BLaER1 treated with 17β-estradiol and CSF1 and Interleukin-3, amounts not matched to agents 10 nM and 100 nM (cell line): Measurements from ENCODE around the gene LRP10.
"Not testable (repeated sequence)": the region's sequence is repeated elsewhere in the genome, so short reads cannot be mapped to it uniquely, and the experiment has no call there.

ENCODE experiments used
- H3K27ac ChIP-seq, 11 experiments: shearing (Covaris generic); formaldehyde crosslinking; 2 replicates each; pipeline ENCODE4 v1.8.1; 2022
- H3K27me3 ChIP-seq, 11 experiments: shearing (Covaris generic); formaldehyde crosslinking; 2 replicates each; pipeline ENCODE4 v1.8.1; 2022
- H3K36me3 ChIP-seq, 11 experiments: shearing (Covaris generic); formaldehyde crosslinking; 2 replicates each; pipeline ENCODE4 v1.8.1; 2022
- H3K4me1 ChIP-seq, 10 experiments: shearing (Covaris generic); formaldehyde crosslinking; 2 replicates each; pipeline ENCODE4 v1.8.1; 2022
- H3K4me2 ChIP-seq, 11 experiments: shearing (Covaris generic); formaldehyde crosslinking; 2 replicates each; pipeline ENCODE4 v1.8.1; 2022
- H3K4me3 ChIP-seq, 10 experiments: shearing (Covaris generic); formaldehyde crosslinking; 2 replicates each; pipeline ENCODE4 v1.8.1; 2022
- H3K9ac ChIP-seq, 11 experiments: shearing (Covaris generic); formaldehyde crosslinking; 2 replicates each; pipeline ENCODE4 v1.8.1; 2022
- H3K9me3 ChIP-seq, 11 experiments: shearing (Covaris generic); formaldehyde crosslinking; replicated peaks in 1 of 11; 2 replicates each; pipeline ENCODE4 v1.8.1; 2022
- H4K20me1 ChIP-seq, 11 experiments: shearing (Covaris generic); formaldehyde crosslinking; 2 replicates each; pipeline ENCODE4 v1.8.1; 2022
- Cebpa-rat ChIP-seq, 11 experiments: shearing (Covaris generic); IDR thresholded peaks; 2 replicates each; pipeline ENCODE4 v1.8.1; 2022

Gene LRP10

GRCh38 chr14:22905627-22906026 is 34.1 kb downstream of the LRP10 start:
- H3K27ac ChIP-seq: no peak overlapping the region

GRCh38 chr14:22906073-22906472 is 34.5 kb downstream of the LRP10 start:
- H3K4me1 ChIP-seq: peaks cover 0 to 36% (median 26%) of the 10 kb centered on the region in 10 experiments; a peak in 17 of 20 replicates
- H3K9ac ChIP-seq: no peak overlapping the region
- H4K20me1 ChIP-seq: peaks cover 0 to 17% (median 1%) of the 10 kb centered on the region in 11 experiments; a peak in 9 of 22 replicates
- no peak overlapping the region for H3K4me3 ChIP-seq
- no peak for TF ChIP-seq Cebpa-rat (IDR thresholded peaks at IDR 0.05)
- H3K27ac ChIP-seq: no peak overlapping the region
- no peaks in the 10 kb centered on the region for H3K27me3 ChIP-seq
- H3K4me2 ChIP-seq: no peak overlapping the region
- H3K36me3 ChIP-seq: peaks cover 97 to 100% (median 99%) of the 10 kb centered on the region in 11 experiments
- H3K9me3 ChIP-seq: no peaks in the 10 kb centered on the region

More at GRCh38 chr14:22905627-22906026, 34.1 kb downstream of the LRP10 start:
- H3K9me3 ChIP-seq: no peaks in the 10 kb centered on the region
- H3K4me3 ChIP-seq: no peak overlapping the region
- no peaks in the 10 kb centered on the region for H3K27me3 ChIP-seq
- no peak overlapping the region for H3K9ac ChIP-seq
- peaks cover 0 to 21% (median 6%) of the 10 kb centered on the region in 11 experiments; a peak in 10 of 22 replicates for H4K20me1 ChIP-seq
- H3K36me3 ChIP-seq: peaks cover 97 to 100% (median 99%) of the 10 kb centered on the region in 11 experiments
- H3K4me2 ChIP-seq: no peak overlapping the region
- peaks cover 0 to 35% (median 22%) of the 10 kb centered on the region in 10 experiments; a peak in 17 of 20 replicates for H3K4me1 ChIP-seq
- no peak for TF ChIP-seq Cebpa-rat (IDR thresholded peaks at IDR 0.05)

- H3K27me3 ChIP-seq: no peaks in the 10 kb centered on the region
- no peak for TF ChIP-seq Cebpa-rat (IDR thresholded peaks at IDR 0.05)
Observed at GRCh38 chr14:22907429-22907828, 35.9 kb downstream of the LRP10 start.

GRCh38 chr14:22908601-22909000 is 37.1 kb downstream of the LRP10 start:
- Histone ChIP-seq H3K4me1 (peaks cover 0 to 38% (median 26%) of the 10 kb centered on the region in 10 experiments; a peak in 18 of 20 replicates), H4K20me1 (peaks cover 0 to 21% (median under 1%) of the 10 kb centered on the region in 11 experiments; a peak in 10 of 22 replicates), H3K9me3 (no peaks in the 10 kb centered on the region), H3K4me3 (no peak overlapping the region), H3K27me3 (no peaks in the 10 kb centered on the region), H3K9ac (peak overlapping the region in 4 of 11 experiments; percentile 28 to 52 (median 32); a peak in 6 of 22 replicates), H3K4me2 (peak overlapping the region in 6 of 11 experiments; percentile 11 to 63 (median 48); a peak in 11 of 22 replicates), H3K36me3 (peaks cover 86 to 100% (median 98%) of the 10 kb centered on the region in 11 experiments), H3K27ac (peak overlapping the region in 8 of 11 experiments; percentile 16 to 68 (median 46); a peak in 12 of 22 replicates)
- TF ChIP-seq Cebpa-rat (IDR thresholded peaks at IDR 0.05): peak in 8 of 11 experiments; percentile 25 to 80 (median 54); a peak in 9 of 22 replicates

More at GRCh38 chr14:22907429-22907828, 35.9 kb downstream of the LRP10 start:
- peaks cover 0 to 20% (median 4%) of the 10 kb centered on the region in 11 experiments; a peak in 10 of 22 replicates for H4K20me1 ChIP-seq
- H3K9me3 ChIP-seq: no peaks in the 10 kb centered on the region
- H3K4me2 ChIP-seq: no peak overlapping the region
- H3K36me3 ChIP-seq: peaks cover 95 to 100% (median 99%) of the 10 kb centered on the region in 11 experiments
- H3K9ac ChIP-seq: no peak overlapping the region
- peaks cover 0 to 38% (median 26%) of the 10 kb centered on the region in 10 experiments; a peak in 18 of 20 replicates for H3K4me1 ChIP-seq
- no peak overlapping the region for H3K27ac ChIP-seq
- H3K4me3 ChIP-seq: no peak overlapping the region

- Histone ChIP-seq H4K20me1 (peaks cover 0 to 26% (median 0%) of the 10 kb centered on the region in 11 experiments; a peak in 9 of 22 replicates), H3K4me3 (no peak overlapping the region), H3K9ac (no peak overlapping the region; a peak in 2 of 22 replicates), H3K4me1 (peaks cover 17 to 53% (median 37%) of the 10 kb centered on the region in 10 experiments), H3K27ac (peak overlapping the region in 2 of 11 experiments; percentile 48 to 68; a peak in 1 of 22 replicates), H3K9me3 (no peaks in the 10 kb centered on the region), H3K27me3 (no peaks in the 10 kb centered on the region), H3K4me2 (0 out of 22 replicates have a peak overlapping the region, but pooled peaks of 3 of the 11 experiments have one; percentile 11 to 63 (median 49)), H3K36me3 (peaks cover 63 to 100% (median 85%) of the 10 kb centered on the region in 11 experiments)
- no peak for TF ChIP-seq Cebpa-rat (IDR thresholded peaks at IDR 0.05)
Observed at GRCh38 chr14:22910916-22911315, 39.4 kb downstream of the LRP10 start.

GRCh38 chr14:22914836-22915235 is 43.3 kb downstream of the LRP10 start:
- Histone ChIP-seq H3K4me2 (peak overlapping the region in 8 of 11 experiments; percentile 81 to 99 (median 94); a peak in 11 of 22 replicates), H3K9ac (peak overlapping the region in 5 of 11 experiments; percentile 30 to 91 (median 56); a peak in 5 of 22 replicates), H3K27ac (peak overlapping the region in 10 of 11 experiments; percentile 59 to 97 (median 94); a peak in 17 of 22 replicates), H3K36me3 (peaks cover 24 to 81% (median 53%) of the 10 kb centered on the region in 11 experiments), H4K20me1 (peaks cover 0 to 18% (median 0%) of the 10 kb centered on the region in 11 experiments; a peak in 8 of 22 replicates), H3K4me1 (peaks cover 38 to 62% (median 51%) of the 10 kb centered on the region in 10 experiments)
- H3K27me3 ChIP-seq, H3K9me3 ChIP-seq, H3K4me3 ChIP-seq: not testable (repeated sequence)

- Histone ChIP-seq H4K20me1 (peaks cover 0 to 18% (median 0%) of the 10 kb centered on the region in 11 experiments; a peak in 7 of 22 replicates), H3K9ac (peak overlapping the region; percentile 6 to 92 (median 56); a peak in 18 of 22 replicates), H3K27ac (peak overlapping the region in 10 of 11 experiments; percentile 59 to 97 (median 94); a peak in 21 of 22 replicates), H3K4me3 (peak overlapping the region in 3 of 10 experiments; percentile 12 to 31 (median 21); a peak in 3 of 20 replicates), H3K4me2 (peak overlapping the region; percentile 22 to 99 (median 91)), H3K4me1 (peaks cover 34 to 55% (median 49%) of the 10 kb centered on the region in 10 experiments), H3K9me3 (no peaks in the 10 kb centered on the region), H3K27me3 (no peaks in the 10 kb centered on the region), H3K36me3 (peaks cover 23 to 81% (median 53%) of the 10 kb centered on the region in 11 experiments)
- peak; percentile 73 to 95 (median 85); a peak in 19 of 22 replicates for TF ChIP-seq Cebpa-rat (IDR thresholded peaks at IDR 0.05)
Observed at GRCh38 chr14:22915886-22916521, 44.5 kb downstream of the LRP10 start.

- Histone ChIP-seq H3K4me2 (peak within 1 kb of the TSS; percentile 81 to 99 (median 91)), H3K27ac (peak within 1 kb of the TSS; percentile 90 to 99 (median 95)), H3K4me3 (peak within 1 kb of the TSS; percentile 74 to 96 (median 80)), H3K27me3 (no peaks in the 10 kb centered on the region), H4K20me1 (peaks cover 0 to 8% (median 0%) of the 10 kb centered on the region in 11 experiments; a peak in 2 of 22 replicates), H3K36me3 (peaks cover 31 to 81% (median 61%) of the 10 kb centered on the region in 11 experiments), H3K9ac (peak within 1 kb of the TSS; percentile 87 to 95 (median 91)), H3K9me3 (no peaks in the 10 kb centered on the region), H3K4me1 (peaks cover 49 to 75% (median 64%) of the 10 kb centered on the region in 10 experiments)
- TF ChIP-seq Cebpa-rat (IDR thresholded peaks at IDR 0.05): peak in 2 of 11 experiments; percentile 24 to 28; a peak in 2 of 22 replicates
Observed at GRCh38 chr14:22918804-22919600, 47.5 kb downstream of the LRP10 start, which contains the start of gene RBM23. RBM23 (minus strand) TSS chr14:22919149.
